Keratinocyte (primary cell): Measurements from ENCODE around the gene B4GALNT2. TPM values are rescaled to one million over a fixed set of nuclear protein-coding genes. Genes with fewer than 3 reads are reported as not detected.

Experiments
- DNase-seq: peaks from one replicate; pipeline ENCODE4 v3.0.0-alpha.2; 2011; ENCODE audit warnings: low read depth, missing footprints, low spot score
- FAIRE-seq: peaks from 2 replicates; lab custom pipeline; 2011; peaks lifted over from hg19 to GRCh38; lab: Jason Lieb, UNC
- H2AFZ ChIP-seq: 2 replicates; pipeline ENCODE4 v1.6.0; 2012; ENCODE audit warnings: low read length, control low read depth, inconsistent platforms; ENCODE audit not compliant: control insufficient read depth
- H3K27ac ChIP-seq: 2 replicates; pipeline ENCODE4 v1.5.1; 2011; ENCODE audit warnings: low read length; ENCODE audit not compliant: control insufficient read depth, insufficient read depth
- H3K27me3 ChIP-seq: 3 replicates; pipeline ENCODE4 v1.6.0; 2011; ENCODE audit warnings: low read length; ENCODE audit not compliant: control insufficient read depth, insufficient read depth; ENCODE audit errors: extremely low read depth
- H3K36me3 ChIP-seq, 2 experiments: 2 replicates in 1 of 2; 3 replicates in 1 of 2; pipeline ENCODE4 v1.5.1; 2011; ENCODE audit warnings: low read length in 2 of 2, mild to moderate bottlenecking in 1 of 2; ENCODE audit not compliant: control insufficient read depth in 2 of 2, insufficient read depth in 2 of 2; ENCODE audit errors: extremely low read depth in 1 of 2
- H3K4me1 ChIP-seq: 3 replicates; pipeline ENCODE4 v1.5.1; 2011; ENCODE audit warnings: low read length; ENCODE audit not compliant: control insufficient read depth, insufficient read depth; ENCODE audit errors: extremely low read depth
- H3K4me2 ChIP-seq: 3 replicates; pipeline ENCODE4 v1.6.0; 2011; ENCODE audit warnings: low read depth, low read length; ENCODE audit not compliant: control insufficient read depth, insufficient read depth; ENCODE audit errors: extremely low read depth
- H3K4me3 ChIP-seq, 3 experiments: fragments of 200-600 bp in 1 of 3; sonication (generic) in 1 of 3; 2 replicates in 2 of 3; 3 replicates in 1 of 3; pipeline ENCODE4 v1.5.1; 2011 to 2016; ENCODE audit warnings: low read length in 3 of 3, mild to moderate bottlenecking in 3 of 3, control low read depth in 2 of 3, inconsistent platforms in 1 of 3, low read depth in 1 of 3, mixed read lengths in 1 of 3, mixed run types in 1 of 3, moderate library complexity in 1 of 3; ENCODE audit not compliant: control insufficient read depth in 2 of 3, insufficient read depth in 2 of 3; ENCODE audit errors: extremely low read depth in 1 of 3
- H3K79me2 ChIP-seq: 2 replicates; pipeline ENCODE4 v1.6.0; 2012; ENCODE audit warnings: low read length; ENCODE audit not compliant: control insufficient read depth, insufficient read depth
- H3K9ac ChIP-seq: 3 replicates; pipeline ENCODE4 v1.6.0; 2011; ENCODE audit warnings: low read length; ENCODE audit not compliant: control insufficient read depth, insufficient read depth; ENCODE audit errors: extremely low read depth
- H3K9me1 ChIP-seq: 3 replicates; pipeline ENCODE4 v1.6.0; 2011; ENCODE audit warnings: low read length; ENCODE audit not compliant: control insufficient read depth, insufficient read depth; ENCODE audit errors: extremely low read depth
- H3K9me3 ChIP-seq: 2 replicates; pipeline ENCODE4 v1.5.1; 2012; ENCODE audit warnings: low read depth, low read length; ENCODE audit not compliant: control insufficient read depth
- H4K20me1 ChIP-seq: 3 replicates; pipeline ENCODE4 v1.6.0; 2011; ENCODE audit warnings: low read length; ENCODE audit not compliant: control insufficient read depth, insufficient read depth; ENCODE audit errors: extremely low read depth
- EZH2 ChIP-seq: IDR thresholded peaks from one replicate; pipeline ENCODE4 v1.6.1; 2012; ENCODE audit warnings: inconsistent platforms, mild to moderate bottlenecking, low read length, moderate library complexity
- dilution Hi-C: fragments of 300-500 bp; cut with MboI; formaldehyde crosslinking; loops from one replicate; pipeline ENCODE4 v1.7.0; 2020; ENCODE audit warnings: low sequenced_read_pairs; ENCODE audit not compliant: extremely low pct_ligation_motif_present
- polyA plus RNA-seq, 5 experiments: library from polyadenylated mRNA; depleted of rRNA in 3 of 5; stranded (reverse) in 3 of 5; stranded (forward) in 1 of 5; unstranded in 1 of 5; fragments of >200 nt; gene quantifications; 1 replicate in 1 of 5; 2 replicates in 3 of 5; 3 replicates in 1 of 5; pipeline versions ENCODE4 v1.2.1 to v1.2.3, GENCODE V29; 2011 to 2012; ENCODE audit warnings: missing spikeins in 2 of 5, low read depth in 1 of 5, low replicate concordance in 1 of 5
- TF ChIP-seq, protein P1 (sequence below), 3 experiments: IDR thresholded peaks in 1 of 3; conservative IDR thresholded peaks in 1 of 3; optimal IDR thresholded peaks in 1 of 3; 2 replicates in 2 of 3; 3 replicates in 1 of 3; pipeline versions ENCODE3 to v1.5.1; 2011; ENCODE audit warnings: low read length in 3 of 3, mild to moderate bottlenecking in 3 of 3, moderate library complexity in 2 of 3, control low read depth in 1 of 3, inconsistent platforms in 1 of 3; ENCODE audit not compliant: insufficient read depth in 2 of 3; ENCODE audit errors: extremely low read depth in 1 of 3

Gene B4GALNT2
- polyA plus RNA-seq, 1 donor (not counting 4 experiments of a cell fraction or from before 2014, with no cell fraction given), result 0.01 TPM

DNA sequence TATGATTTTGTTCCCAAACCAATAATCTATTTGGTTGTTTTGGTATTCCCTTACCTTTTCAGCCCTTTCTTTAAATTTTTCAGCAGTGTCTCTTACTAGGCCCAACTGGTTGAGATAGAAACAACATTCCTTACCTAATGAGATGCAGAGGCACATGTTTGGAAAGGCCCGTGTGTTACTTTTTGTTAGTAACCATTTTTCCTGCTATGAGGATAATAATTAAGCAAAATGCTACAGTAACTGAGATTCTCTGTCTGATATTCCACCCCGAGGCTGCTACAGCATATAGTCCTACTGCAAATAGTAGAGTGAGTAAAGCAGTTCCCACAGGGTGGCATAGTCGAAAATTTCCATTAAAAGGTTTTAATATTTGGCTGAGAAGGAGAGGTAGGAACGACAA, 10.0 kb upstream of the B4GALNT2 start:
- no peak overlapping the region for H3K4me3 ChIP-seq
- no peaks in the 10 kb centered on the region for H4K20me1 ChIP-seq
- no peak for TF ChIP-seq EZH2
- TF ChIP-seq, protein P1, sequence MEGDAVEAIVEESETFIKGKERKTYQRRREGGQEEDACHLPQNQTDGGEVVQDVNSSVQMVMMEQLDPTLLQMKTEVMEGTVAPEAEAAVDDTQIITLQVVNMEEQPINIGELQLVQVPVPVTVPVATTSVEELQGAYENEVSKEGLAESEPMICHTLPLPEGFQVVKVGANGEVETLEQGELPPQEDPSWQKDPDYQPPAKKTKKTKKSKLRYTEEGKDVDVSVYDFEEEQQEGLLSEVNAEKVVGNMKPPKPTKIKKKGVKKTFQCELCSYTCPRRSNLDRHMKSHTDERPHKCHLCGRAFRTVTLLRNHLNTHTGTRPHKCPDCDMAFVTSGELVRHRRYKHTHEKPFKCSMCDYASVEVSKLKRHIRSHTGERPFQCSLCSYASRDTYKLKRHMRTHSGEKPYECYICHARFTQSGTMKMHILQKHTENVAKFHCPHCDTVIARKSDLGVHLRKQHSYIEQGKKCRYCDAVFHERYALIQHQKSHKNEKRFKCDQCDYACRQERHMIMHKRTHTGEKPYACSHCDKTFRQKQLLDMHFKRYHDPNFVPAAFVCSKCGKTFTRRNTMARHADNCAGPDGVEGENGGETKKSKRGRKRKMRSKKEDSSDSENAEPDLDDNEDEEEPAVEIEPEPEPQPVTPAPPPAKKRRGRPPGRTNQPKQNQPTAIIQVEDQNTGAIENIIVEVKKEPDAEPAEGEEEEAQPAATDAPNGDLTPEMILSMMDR (optimal IDR thresholded peaks at IDR 0.05 in 1 of 3, IDR thresholded peaks at IDR 0.05 in 1 of 3, conservative IDR thresholded peaks at IDR 0.05 in 1 of 3; ENCODE audit: extremely low read depth in 1 of 3, insufficient read depth in 2 of 3, low read length in 3 of 3), result no peak
- H3K4me1 ChIP-seq, result peaks cover 20% of the 10 kb centered on the region
- dilution Hi-C loops, result no loop called here
- no peak for FAIRE-seq
- H3K4me2 ChIP-seq, result no peak overlapping the region
- no peak overlapping the region for H3K27ac ChIP-seq
- no peaks in the 10 kb centered on the region for H3K36me3 ChIP-seq
- no peaks in the 10 kb centered on the region for H3K9me1 ChIP-seq
- no peaks in the 10 kb centered on the region for H3K27me3 ChIP-seq
- no peak for DNase-seq
- H3K9ac ChIP-seq, result no peak overlapping the region
- H2AFZ ChIP-seq, result no peak overlapping the region
- H3K9me3 ChIP-seq, result no peaks in the 10 kb centered on the region
- no peaks in the 10 kb centered on the region for H3K79me2 ChIP-seq

DNA sequence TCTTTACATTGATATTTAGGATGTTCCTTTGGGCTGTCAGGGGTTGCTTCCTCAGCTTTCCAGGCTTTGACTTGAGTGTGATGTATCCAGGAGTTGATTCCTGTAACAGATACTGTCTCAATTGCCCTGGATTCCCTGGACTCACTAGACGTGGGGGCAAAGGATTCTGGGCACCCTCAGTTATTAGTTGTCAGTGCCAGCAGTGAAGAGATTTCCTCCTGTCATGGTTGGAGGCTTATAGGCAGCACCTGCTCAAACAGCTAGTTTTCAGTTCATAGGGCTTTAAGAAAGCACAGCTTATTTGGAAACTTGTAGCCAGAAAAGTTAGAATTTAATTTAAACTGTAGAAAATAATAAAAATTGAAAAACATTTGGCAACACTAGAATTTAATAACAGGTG, 9.5 kb upstream of the B4GALNT2 start:
- Histone ChIP-seq H3K4me1 (peaks cover 15% of the 10 kb centered on the region), H3K9ac (no peak overlapping the region), H3K4me3 (no peak overlapping the region), H3K27ac (no peak overlapping the region), H2AFZ (no peak overlapping the region), H3K36me3 (no peaks in the 10 kb centered on the region), H3K9me1 (no peaks in the 10 kb centered on the region), H4K20me1 (no peaks in the 10 kb centered on the region), H3K27me3 (no peaks in the 10 kb centered on the region), H3K4me2 (no peak overlapping the region), H3K9me3 (no peaks in the 10 kb centered on the region), H3K79me2 (no peaks in the 10 kb centered on the region)
- FAIRE-seq (no peak), DNase-seq (no peak)
- dilution Hi-C loops, result no loop called here
- TF ChIP-seq, protein P1 (optimal IDR thresholded peaks at IDR 0.05 in 1 of 3, IDR thresholded peaks at IDR 0.05 in 1 of 3, conservative IDR thresholded peaks at IDR 0.05 in 1 of 3; ENCODE audit: extremely low read depth in 1 of 3, insufficient read depth in 2 of 3, low read length in 3 of 3), result no peak
- TF ChIP-seq EZH2, result no peak
